ENCODE results near the gene TMEM100.

Gene TMEM100

DNA sequence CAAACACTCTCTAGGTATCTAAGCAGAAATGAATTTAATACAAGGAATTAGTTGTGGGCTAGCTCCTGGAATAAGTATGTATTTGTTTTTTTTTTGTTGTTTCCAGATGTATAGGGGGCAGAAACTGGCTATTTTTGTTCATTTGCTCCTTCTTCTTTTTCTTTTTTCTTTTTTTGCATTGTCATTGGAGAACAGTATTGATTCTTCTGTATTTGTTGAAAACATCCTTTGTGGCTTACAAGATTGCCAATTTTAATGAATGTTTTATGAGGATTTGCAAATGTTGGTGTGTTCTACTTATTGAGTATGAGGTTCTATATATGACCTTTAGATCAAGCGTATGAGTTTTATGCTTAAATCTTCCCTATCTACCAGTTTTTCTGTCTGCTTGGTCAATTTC lies 22.6 kb upstream of the TMEM100 start:
- DNase-seq, result no peak

DNA sequence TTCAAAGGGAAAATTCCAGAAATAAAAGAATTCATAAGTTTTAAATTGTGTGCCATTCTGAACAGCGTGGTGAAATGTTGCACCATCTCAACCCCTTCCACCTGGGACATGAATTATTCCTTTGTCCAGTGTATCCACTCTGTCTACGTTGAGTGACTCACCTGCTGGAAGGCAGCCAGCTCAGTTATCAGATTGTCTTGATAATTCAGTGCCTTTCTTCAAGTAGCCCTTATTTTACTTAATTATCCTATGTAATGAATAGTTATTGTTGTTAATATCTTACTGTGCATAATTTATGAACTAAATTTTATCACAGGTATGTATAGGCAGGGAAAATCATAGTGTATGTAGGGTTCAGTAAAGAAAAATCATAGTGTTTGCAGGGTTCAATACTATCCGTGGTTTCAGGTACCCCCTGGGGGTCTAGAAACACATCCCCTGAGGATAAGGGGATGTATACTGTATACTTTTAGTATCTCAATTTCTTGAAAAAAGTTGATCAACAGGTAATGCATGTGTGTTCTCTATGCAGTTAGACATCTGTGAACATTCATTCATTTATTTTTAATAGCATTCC lies 20.5 kb upstream of the TMEM100 start:
- no peak for DNase-seq

DNA sequence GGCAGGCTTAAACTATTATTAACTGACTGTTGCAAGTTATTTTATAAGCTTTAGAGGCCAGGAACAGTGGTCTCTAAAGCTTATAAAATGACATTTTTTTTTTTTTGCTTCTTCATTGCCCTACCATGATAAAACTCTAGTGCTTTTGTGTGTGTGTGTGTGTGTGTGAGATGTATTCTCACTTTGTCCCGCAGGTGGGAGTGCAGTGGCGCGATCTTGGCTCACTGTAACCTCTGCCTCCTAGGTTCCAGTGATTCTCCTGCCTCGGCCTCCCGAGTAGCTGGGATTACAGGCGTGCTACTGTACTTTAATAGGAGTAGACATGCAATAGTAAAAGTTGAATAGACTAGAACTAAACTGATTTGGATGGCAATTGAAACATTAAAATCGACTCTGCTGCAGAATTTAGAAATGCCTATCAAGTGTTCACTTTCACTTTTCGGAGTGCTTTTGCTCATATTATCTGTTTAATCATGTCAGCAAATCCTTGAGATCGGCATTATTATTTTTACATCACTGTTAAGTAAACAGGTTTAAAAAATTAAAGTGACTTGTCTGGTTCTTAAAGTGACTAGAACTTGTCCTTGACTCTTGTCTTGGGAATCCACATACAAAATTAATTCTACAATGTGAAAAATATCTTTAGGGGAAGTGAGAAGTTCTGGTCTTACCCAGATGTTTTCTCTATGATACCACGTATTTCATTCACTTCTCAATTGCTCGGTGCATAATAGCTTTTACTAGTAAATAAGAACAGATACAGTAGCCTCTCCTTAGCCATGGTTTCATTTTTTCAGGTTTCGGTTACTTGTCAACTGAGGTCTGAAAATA lies 19.8 kb upstream of the TMEM100 start:
- no peak for DNase-seq

DNA sequence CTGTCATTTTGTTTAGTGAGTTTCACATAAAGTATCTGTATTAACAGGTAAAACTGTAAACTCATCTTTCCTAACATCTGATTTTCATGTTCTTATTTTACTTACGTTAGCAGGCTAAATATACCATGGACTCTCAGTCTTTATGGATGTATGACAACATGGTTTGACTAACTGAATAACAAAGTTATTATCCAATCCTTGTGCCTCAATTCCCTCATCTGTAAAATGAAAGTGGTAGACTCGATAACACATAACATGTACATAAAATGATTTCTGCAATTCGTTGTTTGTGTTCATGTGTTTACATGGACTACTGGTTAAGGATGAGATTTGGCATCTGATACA lies 18.7 kb upstream of the TMEM100 start:
- DNase-seq, result no peak

DNA sequence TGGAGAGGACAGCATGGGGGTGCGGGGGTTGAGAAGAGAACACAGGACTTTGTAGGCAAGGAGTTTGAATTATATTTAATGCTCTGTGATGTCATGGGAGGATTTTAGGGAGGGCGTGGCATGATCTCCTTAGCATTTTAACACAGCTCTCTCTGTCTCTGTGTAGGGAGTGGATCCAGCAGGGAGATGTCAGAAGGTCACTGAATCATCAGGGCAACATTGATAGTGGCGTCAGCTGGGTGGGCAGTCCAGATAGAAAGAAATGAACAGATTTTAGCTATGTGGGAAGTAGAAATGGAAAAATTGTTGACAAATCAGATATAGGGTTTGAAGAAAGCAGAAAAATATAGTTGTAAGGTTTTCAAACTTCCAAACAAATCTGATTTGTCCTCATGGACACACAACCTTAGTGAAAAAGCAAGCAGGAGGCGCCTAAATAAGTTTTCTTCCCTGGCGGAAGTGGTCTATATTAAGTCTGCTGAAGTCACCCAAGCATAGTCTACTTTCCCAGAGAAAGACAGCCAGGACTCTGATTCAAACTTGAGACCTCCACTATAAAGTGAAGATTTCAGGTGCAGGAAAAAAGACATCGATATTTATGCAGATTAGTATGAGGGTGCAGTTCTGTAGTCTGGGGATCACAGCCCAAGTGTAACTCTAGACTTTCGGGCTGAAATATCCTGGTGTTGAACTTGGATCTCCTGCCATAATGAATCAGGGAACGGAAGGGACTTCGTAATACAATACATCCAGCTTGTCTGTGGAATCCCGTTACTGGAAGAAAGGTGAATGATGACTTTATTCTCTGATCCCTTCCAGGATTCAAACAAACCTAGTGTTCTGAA lies 18.1 kb upstream of the TMEM100 start:
- no peak for DNase-seq

DNA sequence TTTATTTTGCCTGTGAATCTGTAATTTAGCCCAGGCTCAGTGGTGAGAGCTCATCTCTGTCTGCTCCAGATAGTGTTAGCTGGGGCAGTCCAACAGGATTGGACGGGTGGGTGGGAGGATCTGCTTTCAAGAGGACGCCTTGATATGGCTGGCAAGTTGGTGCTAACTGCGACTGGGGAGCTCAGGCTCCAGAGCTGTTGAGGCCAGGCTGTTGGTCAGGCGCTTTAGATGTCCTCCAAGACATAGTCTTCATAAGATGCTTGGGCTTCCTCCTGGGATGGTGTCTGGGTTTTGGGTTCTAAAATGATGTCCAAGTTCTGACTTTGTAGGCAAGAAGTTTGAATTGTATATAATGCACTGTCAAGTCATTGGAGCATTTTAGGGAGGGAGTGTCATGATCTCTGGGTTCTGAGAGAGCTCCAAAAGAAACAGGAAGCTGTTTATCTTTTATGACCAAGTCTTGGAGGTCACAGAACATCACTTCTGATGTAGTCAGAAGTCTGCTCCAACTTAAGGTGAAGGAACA lies 15.4 kb upstream of the TMEM100 start:
- DNase-seq, result no peak

DNA sequence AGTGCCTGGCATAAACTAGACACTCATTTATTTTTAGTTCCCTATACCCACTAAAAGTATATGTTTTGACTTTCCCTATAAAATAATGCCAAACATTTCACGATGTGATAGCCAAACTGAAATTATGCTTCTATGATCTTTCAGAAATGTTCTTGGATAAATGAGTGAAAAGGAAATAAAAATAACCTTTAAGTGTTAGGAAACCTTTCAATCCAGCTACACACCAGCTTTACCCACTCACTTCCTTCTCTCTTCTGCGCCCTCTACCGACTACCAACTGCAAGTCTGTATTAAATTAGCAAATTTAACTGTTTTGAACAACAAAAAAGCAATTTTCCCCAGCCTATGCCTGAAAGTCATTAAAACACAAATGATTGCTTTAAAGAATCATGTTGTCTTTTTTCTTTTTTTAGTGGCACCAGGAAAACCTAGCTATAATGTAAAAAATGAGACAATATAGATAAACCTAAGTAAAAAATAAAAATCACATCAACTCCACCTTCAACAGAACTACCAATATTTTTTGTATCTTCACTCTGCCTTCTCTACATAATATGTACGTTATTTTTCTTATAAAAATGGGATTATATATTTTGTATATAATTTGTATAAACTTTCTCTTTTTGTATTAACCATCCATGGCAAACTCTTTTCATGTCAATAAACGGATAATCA lies 13.2 kb upstream of the TMEM100 start:
- no peak for DNase-seq

DNA sequence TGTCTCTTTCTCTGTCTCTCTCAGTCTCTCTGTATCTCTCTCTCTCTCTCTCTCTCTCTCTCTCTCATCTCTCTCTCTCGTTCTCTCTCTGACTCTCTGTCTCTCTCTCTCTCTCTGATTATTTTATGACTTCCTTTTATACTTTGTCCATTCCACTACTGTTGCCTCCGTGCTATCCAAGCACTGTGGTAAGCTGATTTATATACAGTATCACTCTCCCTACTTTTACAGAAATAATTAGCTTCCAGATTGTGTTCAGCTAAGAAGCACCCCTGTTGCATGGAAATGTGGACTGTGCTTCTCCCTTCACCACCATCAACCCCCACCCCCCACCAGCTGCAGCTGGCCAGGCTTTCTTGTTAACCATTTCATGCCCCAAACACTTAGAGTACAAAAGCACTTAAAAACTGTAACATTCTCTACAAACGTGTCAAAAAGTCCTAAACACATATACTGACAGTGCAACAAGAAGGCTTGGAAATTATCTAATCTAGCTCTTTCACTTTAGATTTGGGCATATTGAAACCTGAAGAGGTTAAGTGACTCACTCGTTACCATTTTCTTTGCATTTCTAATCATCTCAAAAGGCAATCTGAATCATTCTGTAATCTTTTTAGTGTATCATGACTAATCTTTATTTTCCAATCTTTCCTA lies 11.6 kb upstream of the TMEM100 start:
- DNase-seq, result peak in 1 of 56 donors; percentile 3

DNA sequence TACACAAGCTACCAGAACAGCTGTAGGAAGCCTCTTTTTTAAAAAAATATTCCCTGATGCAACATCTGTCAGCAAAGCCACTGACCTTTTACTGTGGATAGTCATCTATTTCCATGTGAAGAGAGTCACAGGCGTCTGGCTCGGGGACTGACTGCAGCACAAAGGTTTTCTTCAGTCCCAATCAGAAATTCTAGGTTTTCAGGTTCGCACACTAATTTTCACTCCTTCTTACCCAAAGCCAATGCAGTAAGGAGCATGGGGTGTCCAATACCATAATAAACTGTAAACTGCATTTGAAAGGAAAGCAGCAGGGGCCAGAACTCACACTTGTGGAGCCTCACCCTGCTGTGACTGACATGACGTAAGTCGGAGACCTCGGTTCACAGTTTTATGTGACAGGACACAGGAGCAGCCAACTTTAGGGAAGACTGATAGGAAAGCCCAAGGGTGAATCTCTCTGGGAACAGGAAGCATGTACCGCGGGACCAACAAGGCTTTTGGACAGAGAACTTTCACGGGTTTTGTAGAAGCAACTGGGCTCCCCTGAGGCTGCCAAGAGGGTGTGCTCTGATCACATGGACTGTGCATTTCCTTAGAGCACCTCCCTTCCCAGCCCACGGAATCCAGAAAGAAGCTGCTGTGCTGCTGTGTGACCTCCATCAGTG lies 9.1 kb upstream of the TMEM100 start:
- DNase-seq, result peak in 7 of 56 donors; percentile 4 to 35 (median 21)

DNA sequence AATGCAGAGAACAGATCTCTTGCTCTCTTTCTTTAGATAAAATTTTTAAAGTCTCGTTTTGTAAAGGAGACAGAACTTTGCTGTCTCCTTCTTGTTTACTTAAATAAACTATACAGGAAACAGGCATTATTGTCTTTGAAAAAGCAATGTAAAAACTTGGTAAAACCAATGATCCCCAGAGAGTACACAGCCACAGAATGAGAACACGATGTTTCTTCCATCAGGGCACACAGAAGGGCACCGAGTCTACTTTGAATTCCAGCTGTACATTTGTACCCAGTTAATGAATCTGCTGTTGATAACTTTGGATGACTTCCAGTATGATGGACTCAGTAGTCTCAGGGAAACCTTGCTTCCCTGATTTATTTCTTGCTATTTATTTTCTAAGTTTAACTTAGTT lies 8.1 kb upstream of the TMEM100 start:
- DNase-seq, result no peak

DNA sequence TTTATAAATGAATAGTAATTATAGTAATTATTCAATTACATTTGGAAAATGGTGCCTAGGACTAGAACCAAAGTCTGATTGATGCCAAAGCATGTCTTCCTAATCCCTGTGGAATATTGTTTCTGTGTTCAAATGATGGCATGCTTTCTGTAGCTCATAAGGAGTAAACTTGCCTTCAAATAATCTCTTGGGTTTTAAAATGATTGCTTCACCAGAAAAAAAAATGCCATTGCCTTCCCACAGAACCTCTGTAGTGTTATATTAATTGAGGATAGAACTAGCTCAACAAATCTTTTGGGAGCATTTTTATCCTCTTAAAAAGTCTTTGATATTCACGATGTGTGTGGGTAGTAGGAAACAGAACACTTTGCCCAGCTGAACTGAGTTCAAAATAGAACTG lies 7.7 kb upstream of the TMEM100 start:
- DNase-seq, result no peak

DNA sequence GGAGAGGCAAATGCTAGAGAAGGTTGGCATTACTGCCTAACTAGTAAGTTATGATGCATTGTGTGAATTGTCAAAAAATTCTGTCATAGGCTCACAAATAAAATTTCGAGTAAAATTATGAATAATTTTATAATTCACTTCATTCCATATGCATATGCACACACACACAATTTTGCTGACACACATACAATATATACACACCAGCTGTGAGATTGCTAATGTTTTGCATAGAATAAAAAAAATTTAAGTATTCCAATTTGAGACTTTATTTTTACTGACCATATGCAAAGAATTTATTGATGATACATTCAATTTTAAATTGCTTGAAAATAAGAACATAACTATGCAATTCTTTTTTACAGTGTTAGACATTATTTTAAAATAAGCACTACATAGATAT lies 6.8 kb upstream of the TMEM100 start:
- no peak for DNase-seq

DNA sequence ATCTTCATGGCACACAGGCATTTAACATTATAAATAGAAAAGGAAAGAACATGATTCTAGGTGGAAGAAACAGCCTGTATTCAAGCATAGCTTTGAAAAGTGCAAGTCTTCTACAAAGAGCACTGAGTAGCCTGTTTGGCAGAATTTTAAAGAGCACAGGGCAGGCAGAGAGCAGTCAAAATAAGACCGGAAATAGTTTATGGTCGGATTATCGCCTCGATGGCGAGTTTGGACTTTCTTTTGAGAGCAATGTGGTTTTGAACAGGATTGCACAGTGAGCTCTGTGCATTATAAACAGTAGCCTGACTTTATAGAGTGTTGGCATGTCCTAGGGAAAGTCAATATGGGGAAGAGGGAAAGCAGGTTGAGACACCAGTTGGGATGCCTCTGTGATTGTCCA lies 6.2 kb upstream of the TMEM100 start:
- DNase-seq, result no peak

DNA sequence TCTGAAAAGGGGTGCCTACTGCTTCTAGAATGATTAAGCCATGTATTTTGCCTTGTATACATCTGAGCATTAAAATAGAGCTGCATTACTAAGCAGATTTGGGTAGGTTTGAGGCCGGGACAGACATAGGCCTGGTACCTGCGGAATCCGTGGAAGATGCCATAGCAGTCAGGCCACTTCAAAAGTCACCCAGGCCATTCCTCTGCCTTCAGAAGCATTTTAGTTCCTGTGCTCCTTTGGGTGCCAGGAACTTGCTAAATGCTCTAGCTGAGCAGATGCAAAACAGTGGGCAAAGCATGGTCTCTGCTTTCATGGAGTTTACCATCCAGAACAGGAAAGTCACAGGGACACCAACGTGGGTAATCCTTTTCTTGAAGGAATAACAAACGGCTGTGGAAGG lies 5.7 kb upstream of the TMEM100 start:
- DNase-seq, result no peak

DNA sequence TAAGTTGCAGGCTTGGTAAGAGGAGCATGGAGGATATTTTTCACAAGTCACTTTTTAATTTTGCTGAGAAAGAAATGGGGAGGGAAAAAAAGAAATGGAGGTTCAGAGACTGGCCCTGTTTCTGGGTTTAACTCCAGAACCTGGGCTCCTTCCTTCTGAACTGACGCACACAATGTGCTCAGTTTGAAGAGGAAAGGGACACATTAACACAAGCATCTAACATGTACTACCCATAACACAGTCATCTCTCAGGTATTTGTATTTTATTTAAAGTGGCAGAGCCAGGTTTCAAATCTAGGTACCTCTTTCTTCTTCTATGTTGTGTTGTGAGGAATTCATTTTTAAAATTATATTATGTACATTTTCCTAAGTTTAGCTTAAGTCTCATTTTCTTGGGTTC lies 5.3 kb upstream of the TMEM100 start:
- no peak for DNase-seq

DNA sequence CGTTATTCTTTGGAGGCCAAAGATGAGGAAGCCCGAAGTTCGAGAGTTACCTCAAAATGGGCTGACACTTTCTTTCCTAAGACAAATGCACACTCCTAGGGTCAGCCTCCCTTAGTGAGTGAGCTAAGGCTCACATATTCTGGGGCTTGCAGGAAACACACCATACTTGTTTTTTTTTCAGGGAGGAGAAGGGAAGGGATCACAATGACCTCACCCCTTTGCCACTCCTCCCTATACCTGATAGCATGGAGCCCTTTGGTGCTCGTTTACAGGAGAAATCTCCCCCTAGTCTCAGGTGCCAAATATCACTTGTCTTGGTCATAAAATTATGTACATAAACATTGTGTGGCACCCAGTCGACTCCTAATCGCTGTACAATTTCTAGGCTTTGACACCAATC lies 4.6 kb upstream of the TMEM100 start:
- DNase-seq, result no peak

DNA sequence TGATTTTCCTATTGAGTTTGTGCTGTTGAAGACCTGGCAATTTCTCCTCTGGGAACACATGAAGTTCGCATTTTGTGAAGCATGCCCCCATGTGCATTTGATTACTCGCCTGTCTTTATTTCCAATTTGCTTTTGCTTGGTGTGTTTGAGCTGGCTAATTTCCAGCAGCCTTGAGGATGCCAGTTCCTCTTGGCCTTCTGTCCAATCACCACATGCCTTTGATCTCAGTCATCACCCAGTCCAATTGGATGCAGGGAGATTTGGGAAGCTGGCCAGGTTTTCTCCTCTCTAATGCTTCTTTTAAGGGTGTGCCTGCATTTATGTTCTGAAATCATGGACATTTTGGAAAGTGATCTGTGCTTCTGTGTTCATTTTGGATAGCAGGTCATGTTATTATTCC lies 3.8 kb upstream of the TMEM100 start:
- DNase-seq, result peak in 7 of 56 donors; percentile 7 to 44 (median 26)

DNA sequence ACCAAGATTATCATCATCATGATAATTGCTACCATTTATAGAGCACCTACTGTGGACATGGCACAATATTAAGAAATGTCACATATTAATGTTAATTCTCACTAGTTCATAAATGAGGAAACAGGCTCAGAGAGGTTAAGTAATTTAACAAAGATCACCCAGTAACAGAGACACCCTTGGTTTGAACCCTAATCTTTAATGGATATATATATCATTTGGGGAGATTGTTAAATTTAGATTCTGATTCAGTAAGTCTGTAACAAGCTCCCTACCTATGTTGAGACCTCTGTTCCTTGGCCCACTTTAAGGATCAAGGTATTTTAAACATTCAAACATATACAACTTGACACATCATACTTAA lies 804 bp upstream of the TMEM100 start:
- DNase-seq, result no peak

DNA sequence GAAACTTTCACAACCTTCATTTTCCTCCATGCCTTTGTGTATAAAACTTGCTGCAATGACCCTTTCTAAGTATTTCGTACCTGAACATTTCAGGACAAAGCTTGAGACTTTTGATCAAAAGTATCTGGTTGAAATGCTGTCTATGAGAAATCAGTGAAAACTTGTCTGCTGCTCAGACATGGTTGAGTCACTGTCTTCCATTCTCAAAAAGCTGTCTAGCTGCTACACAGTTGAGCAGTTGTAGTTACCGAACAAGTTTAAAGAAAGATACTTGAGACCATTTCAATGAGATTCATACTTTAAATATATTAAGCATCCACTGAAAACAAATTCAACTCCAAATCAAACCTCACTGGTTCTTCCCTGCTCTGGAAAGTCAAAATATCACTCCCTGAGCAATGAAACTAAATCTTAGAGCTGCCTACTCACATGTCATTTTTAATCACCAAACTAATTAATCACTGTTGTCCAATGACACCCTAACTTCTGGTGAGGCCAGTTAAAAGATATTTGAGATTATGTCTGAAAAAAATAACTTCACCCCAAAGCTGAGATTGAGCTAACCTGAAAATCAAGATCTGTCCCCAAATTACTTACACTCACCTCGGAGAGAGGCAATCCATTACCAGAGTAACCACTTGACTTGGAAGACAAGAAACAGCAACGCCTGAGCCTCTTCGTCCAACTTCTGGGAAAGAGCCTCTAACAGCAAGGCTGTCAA lies 488 bp downstream of the TMEM100 start:
- DNase-seq, result no peak
